Right ventricle myocardium inferior (tissue), 1 donor: ENCODE measurements around the gene TCF4. TPM values are rescaled to one million over a fixed set of nuclear protein-coding genes. Genes with fewer than 3 reads are reported as not detected.

Experiments
- ATAC-seq: fragments of 200-7000 bp; cut with Tn5 transposase; one replicate; pipeline ENCODE4 v1.9.1; 2020; ENCODE audit warnings: mild to moderate bottlenecking, moderate library complexity
- DNase-seq: peaks from one replicate; pipeline ENCODE4 v3.0.0; 2021; ENCODE audit errors: missing footprints
- intact Hi-C: fragments of 100-400 bp; cut with DNase I; formaldehyde crosslinking; loops from one replicate; pipeline ENCODE4 v1.11.0; 2022
- total RNA-seq: library from RNA; stranded (reverse); fragmentation: NEBNext Ultra II Directional; extraction: Animal tissue kit (Norgen Biotek cat#: 25700); gene quantifications from one replicate; pipeline ENCODE4 v1.2.1, GENCODE V29; 2021
- donor health status: DM: no; HTN: yes; CAD: no; lungs with severe emphysema.

Gene TCF4
- total RNA-seq, 1 donor from 2014 or later, result 57.8 TPM

DNA sequence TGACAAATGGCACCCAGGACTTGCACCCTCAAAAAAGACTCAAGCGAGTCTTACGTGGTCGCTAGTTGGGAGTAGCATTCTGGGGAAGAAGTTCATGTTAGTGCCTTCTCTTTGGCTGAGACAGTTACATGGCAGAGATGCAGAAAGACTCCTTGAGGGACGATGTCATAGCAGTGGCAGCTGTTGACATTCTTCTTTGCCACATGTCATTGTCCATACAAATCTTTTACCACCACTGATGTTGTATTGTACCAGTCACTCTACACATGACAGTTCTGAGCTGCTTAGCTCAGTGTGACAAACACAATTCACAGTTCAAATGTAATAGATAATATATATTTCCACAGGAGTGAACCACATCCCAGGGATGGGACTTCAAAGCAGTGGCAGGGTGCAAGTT lies 197.1 kb downstream of the TCF4 start:
- ATAC-seq (no peak), DNase-seq (no peak)
- intact Hi-C loops, result no loop called here

- no peak for DNase-seq
- ATAC-seq, result peak; percentile 34
- intact Hi-C loops, result no loop called here
Observed at GRCh38 chr18:55387139-55387984, 200.6 kb downstream of the TCF4 start.

GRCh38 chr18:55386545-55386944 lies 201.4 kb downstream of the TCF4 start:
- ATAC-seq, result no peak
- DNase-seq, result no peak
- intact Hi-C loops, result no loop called here

DNA sequence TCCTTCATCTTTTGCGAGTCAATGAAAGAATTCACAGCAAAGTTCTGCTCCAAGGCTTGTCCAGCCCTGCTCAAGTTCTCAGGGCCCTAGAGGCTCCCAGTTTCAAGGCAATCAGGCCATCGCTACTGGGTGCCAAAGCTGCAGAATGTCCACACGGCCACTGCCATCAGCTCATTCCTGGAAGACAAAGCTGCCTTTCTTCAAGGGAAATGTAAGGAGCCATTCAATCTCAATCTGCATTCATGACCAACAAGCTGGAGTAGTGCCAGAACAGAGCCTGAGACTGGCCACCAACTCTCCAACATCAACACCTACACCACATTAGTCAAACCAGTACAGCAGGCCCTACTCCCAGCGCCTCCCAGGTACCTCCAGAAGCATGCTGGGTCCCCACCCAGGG lies 202.2 kb downstream of the TCF4 start:
- intact Hi-C loops, result no loop called here
- no peak for ATAC-seq
- no peak for DNase-seq

DNA sequence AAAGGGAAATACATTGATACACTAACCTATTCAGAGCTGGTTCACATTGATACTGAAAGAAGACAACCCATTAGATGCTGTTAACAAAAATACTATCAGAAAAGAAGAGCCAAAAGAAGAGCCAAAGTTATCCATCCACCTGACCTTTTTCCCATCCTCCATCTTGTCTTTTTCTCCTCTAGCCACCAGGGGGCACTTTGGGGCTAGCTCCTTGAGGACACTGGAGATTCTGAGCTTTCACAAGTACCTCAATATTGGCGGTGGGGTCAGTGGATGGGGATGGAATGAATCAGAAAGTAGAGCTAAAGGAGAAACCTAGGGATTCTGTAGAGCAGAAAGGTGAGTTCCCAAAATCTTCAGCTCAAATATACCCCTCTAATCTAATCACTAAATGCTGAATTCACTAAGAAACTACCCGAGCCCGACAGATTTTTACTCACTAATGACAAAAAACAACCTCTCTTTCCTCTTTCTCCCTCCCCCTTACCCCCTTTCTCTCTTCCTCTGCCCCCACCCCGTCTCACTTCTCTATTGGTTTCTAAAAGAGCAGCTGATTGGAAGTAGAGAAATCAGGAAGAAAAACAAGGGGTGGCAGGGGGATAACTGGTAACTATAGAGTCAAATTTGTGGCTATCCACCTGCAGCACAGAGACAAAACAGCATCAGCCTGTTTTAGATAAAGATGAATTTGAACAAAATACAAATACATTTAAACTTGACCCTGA lies 203.3 kb downstream of the TCF4 start:
- intact Hi-C loops, result loop anchor here (5.0 kb wide), 1 partner anchor 37 kb away; no protein-coding TSS in a partner anchor
- ATAC-seq (no peak), DNase-seq (no peak)

DNA sequence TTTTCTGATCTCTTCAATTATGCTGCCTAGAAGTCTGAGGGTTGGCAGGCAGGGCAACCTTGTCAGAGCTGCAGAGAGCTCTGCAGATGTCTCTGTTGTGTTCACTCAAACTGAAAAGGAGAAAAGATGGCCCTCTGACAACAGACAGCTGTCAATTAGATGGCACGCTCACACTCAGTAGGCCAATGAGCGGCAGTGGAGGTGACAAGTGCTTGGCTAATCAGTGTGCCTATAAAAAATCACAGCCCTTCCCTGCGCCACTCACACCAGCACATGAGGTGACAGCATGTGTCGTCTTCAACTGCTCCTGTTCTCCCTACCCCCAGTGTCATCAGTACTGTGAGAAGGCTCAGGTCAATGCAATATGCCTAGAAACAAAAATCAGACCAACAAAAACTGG lies 203.9 kb downstream of the TCF4 start:
- intact Hi-C loops, result loop anchor here (5.0 kb wide), 1 partner anchor 37 kb away; no protein-coding TSS in a partner anchor
- DNase-seq (no peak), ATAC-seq (no peak)

GRCh38 chr18:55382277-55382805 lies 205.7 kb downstream of the TCF4 start:
- ATAC-seq (no peak), DNase-seq (no peak)
- intact Hi-C loops, result loop anchor here (5.0 kb wide), 1 partner anchor 35 kb away; no protein-coding TSS in a partner anchor

GRCh38 chr18:55381277-55381676 lies 206.7 kb downstream of the TCF4 start:
- DNase-seq (no peak), ATAC-seq (no peak)
- intact Hi-C loops, result loop anchor here (5.0 kb wide), 1 partner anchor 34 kb away; no protein-coding TSS in a partner anchor

- ATAC-seq (no peak), DNase-seq (no peak)
- intact Hi-C loops, result loop anchor here (5.0 kb wide), 1 partner anchor 33 kb away; no protein-coding TSS in a partner anchor
Observed at GRCh38 chr18:55380589-55380988, 207.4 kb downstream of the TCF4 start.

DNA sequence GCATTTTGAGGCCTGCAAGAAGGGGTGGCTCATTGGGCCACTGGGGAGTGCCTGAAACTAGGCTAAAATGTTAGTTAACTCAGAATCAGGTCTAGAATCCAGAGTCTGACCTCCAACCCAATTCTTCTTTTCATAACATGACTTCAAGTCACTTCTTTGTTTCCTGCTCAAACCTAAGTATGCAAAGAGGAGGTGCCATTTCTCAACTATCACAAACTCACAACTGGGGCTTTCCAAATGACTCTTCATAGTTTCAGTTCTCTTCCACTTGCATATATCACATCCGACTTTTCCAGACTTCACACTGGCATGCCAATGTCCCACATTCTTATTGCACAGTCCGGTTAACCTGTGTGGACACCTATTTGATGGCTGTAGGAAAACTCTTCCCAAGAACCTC lies 211.6 kb downstream of the TCF4 start:
- no peak for DNase-seq
- no peak for ATAC-seq
- intact Hi-C loops, result no loop called here

- intact Hi-C loops, result no loop called here
- no peak for ATAC-seq
- no peak for DNase-seq
Observed at GRCh38 chr18:55375930-55376329, 212.1 kb downstream of the TCF4 start.

DNA sequence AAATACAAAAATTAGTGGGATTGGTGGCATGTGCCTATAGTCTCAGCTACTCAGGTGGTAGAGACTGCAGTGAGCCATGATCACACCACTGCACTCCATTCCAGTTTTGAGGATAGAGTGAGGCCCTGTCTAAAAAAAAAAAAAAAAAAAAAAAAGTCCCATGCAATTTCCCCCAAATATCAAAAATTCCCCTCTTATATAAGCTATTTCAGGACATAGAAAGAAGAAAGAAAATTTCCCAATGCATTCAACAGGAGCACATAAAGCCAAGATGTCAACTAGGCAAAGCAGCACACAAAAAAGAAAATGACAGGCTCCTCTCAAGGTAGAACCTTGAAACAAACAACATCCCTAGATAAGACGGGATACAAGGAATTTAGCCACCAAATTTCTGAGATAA lies 213.3 kb downstream of the TCF4 start:
- no peak for ATAC-seq
- intact Hi-C loops, result no loop called here

DNA sequence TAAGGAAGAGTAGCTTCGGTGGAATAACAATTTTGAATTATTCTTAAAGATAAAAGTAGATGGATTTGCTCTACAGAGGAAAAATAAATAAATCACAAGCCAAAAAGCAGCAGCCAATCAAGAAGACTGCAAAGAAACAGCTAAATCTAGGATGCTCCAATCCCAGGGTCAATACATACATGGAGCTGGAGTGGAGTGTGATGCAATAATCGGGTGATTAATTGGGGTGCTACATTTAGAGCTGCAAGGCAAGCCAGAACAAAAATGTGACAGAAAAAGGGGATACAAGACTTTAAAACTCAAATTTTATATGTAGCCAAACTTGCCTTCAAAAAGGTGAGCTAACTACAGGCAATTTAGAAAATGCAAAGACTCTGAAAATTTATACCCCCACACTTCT lies 215.8 kb downstream of the TCF4 start:
- DNase-seq (no peak), ATAC-seq (no peak)
- intact Hi-C loops, result no loop called here

More for the DNA sequence above, 213.3 kb downstream of the TCF4 start:
- no peak for DNase-seq

DNA sequence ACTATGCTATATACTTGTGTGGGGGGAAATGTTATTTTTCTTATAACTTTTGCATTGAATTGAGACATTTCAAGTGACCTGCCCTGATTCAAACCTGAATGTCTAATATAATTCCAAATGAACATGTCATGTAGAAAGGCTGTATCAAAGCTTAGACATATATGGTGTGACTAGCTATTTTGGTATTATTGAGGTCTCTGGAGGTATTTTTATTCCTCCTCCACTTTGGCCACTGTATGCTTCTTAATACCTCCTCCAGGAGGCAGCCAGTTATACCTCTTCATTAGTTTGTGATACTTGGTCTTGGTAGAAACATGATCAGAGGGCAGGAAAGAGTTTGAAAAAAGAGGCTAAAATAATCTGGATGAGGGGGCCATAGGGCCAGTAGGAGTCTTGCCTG lies 217.1 kb downstream of the TCF4 start:
- DNase-seq (no peak), ATAC-seq (no peak)
- intact Hi-C loops, result no loop called here

- DNase-seq (no peak), ATAC-seq (no peak)
- intact Hi-C loops, result no loop called here
Observed at GRCh38 chr18:55369346-55369745, 218.6 kb downstream of the TCF4 start.

- DNase-seq (no peak), ATAC-seq (no peak)
- intact Hi-C loops, result no loop called here
Observed at GRCh38 chr18:55365342-55365741, 222.7 kb downstream of the TCF4 start.

GRCh38 chr18:55362303-55362702 lies 225.7 kb downstream of the TCF4 start:
- DNase-seq (no peak), ATAC-seq (no peak)
- intact Hi-C loops, result no loop called here

- DNase-seq, result no peak
- intact Hi-C loops, result no loop called here
- ATAC-seq, result no peak
Observed at GRCh38 chr18:55361492-55362250, 226.3 kb downstream of the TCF4 start.

DNA sequence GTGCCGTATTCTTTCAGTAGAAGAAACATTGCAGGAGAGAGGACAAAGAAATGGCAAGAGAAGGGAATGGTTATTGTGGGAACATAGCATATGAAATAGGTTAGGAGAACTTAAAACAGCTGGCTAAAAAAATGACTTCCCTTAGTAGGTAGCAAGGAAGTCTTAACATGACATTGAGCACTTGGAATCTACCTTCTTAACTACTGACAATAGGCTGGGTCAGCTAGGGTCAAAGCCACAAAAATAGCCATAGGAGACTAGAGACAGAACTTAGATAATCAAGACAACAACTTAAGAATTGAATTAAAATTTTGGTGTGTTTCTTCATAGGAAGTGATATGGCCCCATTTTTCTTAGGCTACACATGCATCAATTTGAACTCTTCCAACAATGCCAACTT lies 227.9 kb downstream of the TCF4 start:
- ATAC-seq (no peak), DNase-seq (no peak)
- intact Hi-C loops, result no loop called here
